ENCODE results near the gene SCRN2.

DNA sequence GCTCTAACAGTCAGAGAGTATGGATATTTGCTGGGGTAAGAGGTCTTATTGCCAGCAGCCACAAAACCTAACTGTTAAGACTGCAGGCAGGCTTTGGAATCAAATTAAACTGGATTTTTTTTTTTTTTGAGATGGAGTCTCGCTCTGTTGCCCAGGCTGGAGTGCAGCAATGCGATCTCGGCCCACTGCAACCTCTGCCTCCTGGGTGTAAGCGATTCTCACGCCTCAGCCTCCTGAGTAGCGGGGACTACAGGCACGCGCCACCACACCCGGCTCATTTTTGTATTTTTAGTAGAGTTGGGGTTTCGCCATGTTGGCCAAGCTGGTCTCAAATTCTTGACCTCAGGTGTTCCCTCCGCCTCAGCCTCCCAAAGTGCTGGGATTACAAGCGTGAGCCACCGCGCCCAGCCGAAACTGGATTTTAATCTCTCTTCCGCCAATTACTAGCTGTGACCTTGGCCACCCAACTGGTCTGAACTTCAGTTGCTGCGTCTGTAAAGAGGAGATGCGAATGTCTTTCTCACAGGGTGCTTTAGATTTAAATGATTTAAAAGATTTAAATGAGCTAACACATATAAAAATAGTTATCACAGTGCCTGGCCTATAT lies 10.6 kb downstream of the SCRN2 start:
- no peak; the same call in 1 of the 2 replicates for TF ChIP-seq NCOA1 (CRISPR knock-in tag; IDR thresholded peaks at IDR 0.05)
- TF ChIP-seq TFDP1 (CRISPR knock-in tag; IDR thresholded peaks at IDR 0.05; ENCODE audit: borderline replicate concordance) = no peak
- TF ChIP-seq ZNF350 (CRISPR knock-in tag; IDR thresholded peaks at IDR 0.05; ENCODE audit: borderline replicate concordance, low read depth) = no peak
- TF ChIP-seq USF2 (IDR thresholded peaks at IDR 0.05; ENCODE audit: low read depth, low read length) = no peak
- no peak for TF ChIP-seq USF2 (CRISPR knock-in tag; IDR thresholded peaks at IDR 0.05; ENCODE audit: borderline replicate concordance)
- TF ChIP-seq ZBTB38 (CRISPR knock-in tag; IDR thresholded peaks at IDR 0.05) = no peak
- no peak for TF ChIP-seq ZFP1 (CRISPR knock-in tag; IDR thresholded peaks at IDR 0.05)
- TF ChIP-seq ZNF547 (CRISPR knock-in tag; IDR thresholded peaks at IDR 0.05) = no peak
- TF ChIP-seq, protein P1, sequence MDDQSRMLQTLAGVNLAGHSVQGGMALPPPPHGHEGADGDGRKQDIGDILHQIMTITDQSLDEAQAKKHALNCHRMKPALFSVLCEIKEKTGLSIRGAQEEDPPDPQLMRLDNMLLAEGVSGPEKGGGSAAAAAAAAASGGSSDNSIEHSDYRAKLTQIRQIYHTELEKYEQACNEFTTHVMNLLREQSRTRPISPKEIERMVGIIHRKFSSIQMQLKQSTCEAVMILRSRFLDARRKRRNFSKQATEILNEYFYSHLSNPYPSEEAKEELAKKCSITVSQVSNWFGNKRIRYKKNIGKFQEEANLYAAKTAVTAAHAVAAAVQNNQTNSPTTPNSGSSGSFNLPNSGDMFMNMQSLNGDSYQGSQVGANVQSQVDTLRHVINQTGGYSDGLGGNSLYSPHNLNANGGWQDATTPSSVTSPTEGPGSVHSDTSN (CRISPR knock-in tag; IDR thresholded peaks at IDR 0.05; ENCODE audit: borderline replicate concordance) = no peak
- TF ChIP-seq, protein P2, sequence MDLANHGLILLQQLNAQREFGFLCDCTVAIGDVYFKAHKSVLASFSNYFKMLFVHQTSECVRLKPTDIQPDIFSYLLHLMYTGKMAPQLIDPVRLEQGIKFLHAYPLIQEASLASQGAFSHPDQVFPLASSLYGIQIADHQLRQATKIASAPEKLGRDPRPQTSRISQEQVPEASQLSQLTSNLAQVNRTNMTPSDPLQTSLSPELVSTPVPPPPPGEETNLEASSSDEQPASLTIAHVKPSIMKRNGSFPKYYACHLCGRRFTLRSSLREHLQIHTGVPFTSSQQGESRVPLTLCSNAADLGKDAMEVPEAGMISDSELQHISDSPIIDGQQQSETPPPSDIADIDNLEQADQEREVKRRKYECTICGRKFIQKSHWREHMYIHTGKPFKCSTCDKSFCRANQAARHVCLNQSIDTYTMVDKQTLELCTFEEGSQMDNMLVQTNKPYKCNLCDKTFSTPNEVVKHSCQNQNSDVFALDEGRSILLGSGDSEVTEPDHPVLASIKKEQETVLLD (CRISPR knock-in tag; IDR thresholded peaks at IDR 0.05; ENCODE audit: low read depth) = no peak
- TF ChIP-seq, protein P3, sequence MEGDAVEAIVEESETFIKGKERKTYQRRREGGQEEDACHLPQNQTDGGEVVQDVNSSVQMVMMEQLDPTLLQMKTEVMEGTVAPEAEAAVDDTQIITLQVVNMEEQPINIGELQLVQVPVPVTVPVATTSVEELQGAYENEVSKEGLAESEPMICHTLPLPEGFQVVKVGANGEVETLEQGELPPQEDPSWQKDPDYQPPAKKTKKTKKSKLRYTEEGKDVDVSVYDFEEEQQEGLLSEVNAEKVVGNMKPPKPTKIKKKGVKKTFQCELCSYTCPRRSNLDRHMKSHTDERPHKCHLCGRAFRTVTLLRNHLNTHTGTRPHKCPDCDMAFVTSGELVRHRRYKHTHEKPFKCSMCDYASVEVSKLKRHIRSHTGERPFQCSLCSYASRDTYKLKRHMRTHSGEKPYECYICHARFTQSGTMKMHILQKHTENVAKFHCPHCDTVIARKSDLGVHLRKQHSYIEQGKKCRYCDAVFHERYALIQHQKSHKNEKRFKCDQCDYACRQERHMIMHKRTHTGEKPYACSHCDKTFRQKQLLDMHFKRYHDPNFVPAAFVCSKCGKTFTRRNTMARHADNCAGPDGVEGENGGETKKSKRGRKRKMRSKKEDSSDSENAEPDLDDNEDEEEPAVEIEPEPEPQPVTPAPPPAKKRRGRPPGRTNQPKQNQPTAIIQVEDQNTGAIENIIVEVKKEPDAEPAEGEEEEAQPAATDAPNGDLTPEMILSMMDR (CRISPR knock-in tag; IDR thresholded peaks at IDR 0.05) = no peak
- TF ChIP-seq ZSCAN25 (CRISPR knock-in tag; IDR thresholded peaks at IDR 0.05) = no peak
- no peak for TF ChIP-seq RAD51 (IDR thresholded peaks at IDR 0.05; ENCODE audit: borderline replicate concordance)
- TF ChIP-seq ZMYM4 (CRISPR knock-in tag; IDR thresholded peaks at IDR 0.05) = no peak

Data from HepG2 (cell line).